Stimulated activated CD8-positive, alpha-beta memory T cell treated with anti-CD3 and anti-CD28 coated beads, Interleukin-12 subunit alpha, Interleukin-12 subunit beta, amount 100 ng/mL, for 24 hours (primary cell): ENCODE results near the gene IL1RAPL1.

Experiments
- DNase-seq: peaks from one replicate; pipeline ENCODE4 v3.0.0-alpha.2; 2020; ENCODE audit errors: extremely low read depth

Gene IL1RAPL1

DNA sequence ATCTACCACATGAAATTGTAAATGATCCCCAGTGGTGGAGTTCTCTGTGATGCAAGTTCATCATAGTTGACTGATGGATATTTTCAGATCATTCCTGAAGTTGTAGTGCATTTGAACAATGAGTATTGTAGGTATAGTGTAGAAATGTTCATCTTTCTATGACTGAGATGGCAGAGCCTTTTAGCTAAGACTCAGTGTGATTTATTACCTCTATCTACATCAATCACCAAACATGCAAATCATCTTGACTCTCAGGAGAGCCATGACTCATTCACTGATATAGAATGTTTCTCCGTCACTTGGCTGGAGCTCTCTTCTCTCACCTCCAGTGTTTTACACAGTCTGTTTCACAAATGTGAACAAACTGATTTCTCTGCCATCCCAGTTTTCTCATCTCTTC is 392.6 kb downstream of the IL1RAPL1 start:
- no peak for DNase-seq

DNA sequence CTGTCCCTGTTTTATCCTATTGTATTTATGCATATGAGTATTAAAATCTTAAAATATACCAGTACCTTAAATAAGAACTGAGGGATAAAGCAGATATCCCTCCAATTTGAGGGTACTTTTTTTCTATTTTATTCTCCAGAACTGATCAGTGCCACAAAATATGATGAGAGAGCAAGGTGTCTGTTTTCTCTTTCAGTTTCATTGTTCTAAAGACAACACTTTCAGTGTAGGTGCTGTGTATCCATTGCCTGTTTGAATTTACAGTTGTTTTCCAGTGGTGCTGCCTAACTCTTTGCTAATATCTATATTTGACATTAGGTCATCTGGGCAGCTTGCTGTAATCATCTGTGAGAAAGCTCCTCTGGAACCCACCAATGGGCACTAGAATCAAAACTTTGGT is 394.7 kb downstream of the IL1RAPL1 start:
- no peak for DNase-seq

DNA sequence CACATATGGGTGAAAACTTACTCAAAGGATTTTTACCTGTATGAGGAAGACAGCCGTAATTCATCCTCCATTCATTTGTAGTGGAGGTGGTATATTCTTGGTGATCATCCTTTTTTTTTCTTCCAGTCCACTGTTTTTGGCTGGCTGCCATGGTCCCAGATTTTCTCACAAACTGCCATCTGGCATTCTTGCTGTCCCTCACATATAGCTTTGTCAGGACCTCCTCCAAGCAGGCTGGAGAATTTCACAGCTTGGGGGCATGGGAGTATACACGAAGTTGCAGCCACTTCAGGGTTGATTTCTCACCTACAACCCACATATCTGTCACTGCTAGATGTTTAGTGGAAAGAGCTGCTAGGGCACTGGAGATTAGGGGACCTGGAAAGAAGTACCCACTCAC is 401.0 kb downstream of the IL1RAPL1 start:
- no peak for DNase-seq

DNA sequence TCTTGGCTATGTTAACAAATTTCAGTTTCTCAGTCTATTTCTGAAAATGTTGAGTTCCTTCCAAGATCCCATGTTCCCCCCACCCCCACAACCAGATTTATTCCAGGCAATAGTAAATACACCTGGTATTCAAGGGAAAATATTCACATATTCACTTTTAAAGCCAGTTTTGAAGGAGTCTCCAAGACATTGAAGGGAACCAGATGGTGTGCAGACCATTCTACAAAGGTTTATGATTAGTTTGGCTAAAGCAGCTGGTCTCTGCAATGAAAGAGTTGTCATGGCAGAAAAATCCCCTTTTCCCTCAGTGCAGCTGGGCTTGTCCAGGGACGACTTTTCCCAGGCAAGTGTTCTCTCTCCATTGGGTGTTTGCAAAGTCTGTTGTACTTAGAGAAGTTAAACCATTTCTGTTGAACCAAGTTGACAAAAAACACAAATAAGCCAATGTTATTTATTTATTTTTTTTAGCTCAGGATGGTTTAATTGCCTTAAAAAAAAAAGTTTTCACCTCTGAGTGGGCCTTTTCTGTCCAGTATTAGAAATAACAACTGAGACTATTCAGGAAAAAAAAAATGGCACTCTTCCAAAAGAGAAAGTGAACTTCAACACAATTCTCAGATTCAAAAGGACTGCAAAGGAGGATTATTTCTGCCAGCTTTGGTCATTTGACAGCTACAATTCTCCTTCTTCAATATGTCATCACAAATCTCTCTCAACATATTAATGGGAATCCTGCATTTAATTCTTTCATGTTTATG is 410.6 kb downstream of the IL1RAPL1 start:
- no peak for DNase-seq

DNA sequence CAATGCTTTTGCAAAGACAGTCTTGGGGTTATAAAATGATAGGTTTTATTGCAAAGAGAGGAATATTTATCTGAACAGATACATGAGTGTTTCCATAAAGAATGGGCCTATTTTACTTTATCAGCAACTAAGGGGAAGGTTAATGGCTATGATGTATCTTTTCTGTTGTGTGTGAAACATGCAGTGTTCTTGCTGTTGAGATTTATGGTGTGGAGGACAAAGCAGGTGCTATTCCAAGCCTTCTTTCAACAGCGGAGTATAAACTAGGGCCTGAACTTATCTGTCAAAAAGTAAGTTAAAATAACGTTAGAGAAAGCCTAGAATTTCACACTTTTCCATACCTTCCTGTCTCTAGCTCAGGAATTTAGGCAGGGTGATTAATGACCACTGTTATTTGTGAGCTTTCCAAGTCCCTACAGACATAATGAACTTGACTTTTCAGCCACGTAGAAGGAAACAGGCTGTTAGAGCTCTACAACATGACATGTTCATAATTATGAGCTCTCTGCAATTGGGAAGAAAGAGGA is 411.4 kb downstream of the IL1RAPL1 start:
- DNase-seq: no peak

DNA sequence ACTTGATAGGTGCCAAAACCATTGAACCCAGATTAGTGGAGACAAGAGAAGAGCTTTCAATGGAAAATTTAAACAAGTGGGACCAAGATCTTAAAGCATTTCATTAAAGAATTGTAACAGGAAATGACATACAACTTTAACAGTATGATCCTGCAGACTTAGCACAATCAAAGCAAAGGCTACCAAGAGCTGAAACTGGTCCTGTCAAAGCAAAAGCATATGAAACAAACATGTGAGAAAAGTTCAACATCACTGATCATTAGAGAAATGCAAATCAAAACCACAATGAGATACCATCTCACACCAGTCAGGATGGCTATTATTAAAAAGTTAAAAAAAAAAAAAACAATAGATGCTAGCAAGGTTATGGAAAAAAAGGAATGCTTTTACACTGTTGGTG is 425.6 kb downstream of the IL1RAPL1 start:
- no peak for DNase-seq

DNA sequence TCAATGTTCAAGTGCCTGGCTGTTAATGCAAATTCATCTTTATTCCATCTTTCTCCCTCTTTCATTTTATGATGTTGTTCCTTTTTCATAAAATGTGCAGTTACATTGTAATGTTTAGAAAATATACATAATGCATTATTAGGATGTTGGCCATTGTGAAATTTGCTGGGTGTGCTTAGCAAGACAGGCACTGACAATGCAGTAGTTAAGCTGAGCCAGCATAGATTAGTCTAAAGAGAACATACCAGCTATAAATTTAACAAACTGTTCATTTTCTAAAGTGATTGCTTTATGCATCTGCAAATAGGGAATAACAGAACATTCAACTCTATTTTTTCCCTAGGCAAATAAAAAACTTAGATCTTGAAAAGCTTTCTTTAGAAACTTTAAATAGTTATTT is 436.0 kb downstream of the IL1RAPL1 start:
- DNase-seq: no peak

DNA sequence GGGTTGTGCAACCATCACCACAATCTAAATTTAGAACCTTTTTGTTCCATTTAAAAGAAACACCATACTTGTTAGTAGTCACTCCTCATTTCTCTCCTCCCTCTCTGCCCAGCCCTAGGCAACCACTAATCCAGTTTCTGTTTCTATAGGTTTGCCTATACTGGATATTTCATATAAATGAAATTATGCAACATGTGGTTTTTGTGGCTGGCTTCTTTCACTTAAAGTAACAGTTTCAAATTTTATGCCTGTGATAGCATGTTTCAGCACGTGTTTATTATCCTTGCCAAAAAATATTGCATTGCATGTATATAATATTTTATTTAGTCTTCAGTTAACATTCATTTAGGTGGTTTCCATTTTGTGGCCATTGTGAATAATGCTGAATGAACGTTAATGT is 437.6 kb downstream of the IL1RAPL1 start:
- DNase-seq: no peak

DNA sequence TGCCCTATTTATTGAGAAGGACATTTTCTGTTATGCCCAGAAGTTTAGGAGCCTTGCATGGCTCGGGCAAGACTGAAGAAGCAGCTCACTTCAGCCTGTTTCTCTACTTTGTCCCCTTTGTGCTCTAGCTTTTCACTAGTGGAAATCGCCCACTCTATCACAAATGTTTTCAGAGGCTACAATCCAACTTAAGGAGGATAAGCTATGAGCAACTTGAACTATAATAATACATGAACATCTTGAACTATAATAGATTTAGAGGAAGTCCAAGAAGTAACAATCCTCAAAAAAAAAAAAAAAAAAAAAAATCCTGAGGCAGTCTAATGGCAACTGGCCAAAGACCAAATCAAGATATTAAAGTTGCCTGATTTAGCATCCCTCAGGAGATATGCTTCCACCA is 452.3 kb downstream of the IL1RAPL1 start:
- DNase-seq: no peak

DNA sequence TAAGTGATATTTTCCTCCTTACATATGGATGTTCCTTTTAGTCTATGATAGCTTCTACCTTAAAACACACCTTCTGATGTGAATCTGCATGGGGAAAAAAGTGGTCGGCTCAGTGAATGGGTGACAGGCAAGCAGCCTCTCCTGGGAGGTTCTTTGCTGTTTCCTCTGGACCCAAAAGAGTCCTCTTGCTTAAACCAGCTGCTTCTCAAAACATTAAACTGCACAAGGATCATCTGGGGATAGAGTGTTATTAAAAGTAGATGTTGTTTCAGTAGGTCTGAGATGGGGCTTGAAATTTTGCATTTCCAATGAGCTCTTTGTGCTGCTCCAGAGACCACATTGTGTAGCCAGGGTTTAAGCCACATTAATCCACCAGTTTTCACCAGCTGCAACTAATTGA is 452.9 kb downstream of the IL1RAPL1 start:
- DNase-seq: no peak

DNA sequence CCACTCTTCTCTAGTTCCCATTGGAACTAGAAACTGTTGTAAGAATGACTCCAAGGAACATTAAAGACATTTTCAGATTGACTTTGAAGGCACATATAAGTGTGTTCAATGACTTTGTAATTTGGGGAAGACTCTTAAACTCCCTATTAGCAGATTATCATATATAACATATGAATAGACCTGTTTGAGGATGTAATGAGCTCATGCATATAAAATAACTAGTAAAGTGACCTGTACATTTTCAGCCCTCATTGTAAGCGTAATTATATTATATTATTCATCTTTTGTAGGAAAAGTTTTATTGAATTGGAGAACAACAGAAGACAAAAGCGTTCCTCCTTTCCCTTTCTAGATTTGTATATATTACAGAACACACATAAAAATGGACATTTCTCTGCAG is 455.1 kb downstream of the IL1RAPL1 start:
- no peak for DNase-seq

DNA sequence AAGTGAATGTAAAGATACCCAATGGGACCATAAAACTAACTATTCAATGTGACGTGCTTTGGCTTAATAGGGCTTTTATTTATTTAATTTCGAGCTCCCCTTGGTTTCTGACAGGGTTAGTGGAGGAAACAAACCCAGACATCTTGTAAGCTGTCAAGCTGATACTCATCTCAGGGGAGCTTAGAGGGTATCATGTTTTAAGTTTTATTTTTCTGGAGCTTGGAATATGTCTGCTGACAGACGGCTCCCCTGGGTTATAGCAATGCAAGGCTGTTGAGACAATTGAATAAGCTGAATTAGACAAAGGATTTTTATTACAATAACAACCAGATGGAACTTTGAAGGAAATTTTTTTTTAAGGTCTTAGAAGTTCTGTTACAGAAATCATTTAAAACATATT is 456.5 kb downstream of the IL1RAPL1 start:
- no peak for DNase-seq

DNA sequence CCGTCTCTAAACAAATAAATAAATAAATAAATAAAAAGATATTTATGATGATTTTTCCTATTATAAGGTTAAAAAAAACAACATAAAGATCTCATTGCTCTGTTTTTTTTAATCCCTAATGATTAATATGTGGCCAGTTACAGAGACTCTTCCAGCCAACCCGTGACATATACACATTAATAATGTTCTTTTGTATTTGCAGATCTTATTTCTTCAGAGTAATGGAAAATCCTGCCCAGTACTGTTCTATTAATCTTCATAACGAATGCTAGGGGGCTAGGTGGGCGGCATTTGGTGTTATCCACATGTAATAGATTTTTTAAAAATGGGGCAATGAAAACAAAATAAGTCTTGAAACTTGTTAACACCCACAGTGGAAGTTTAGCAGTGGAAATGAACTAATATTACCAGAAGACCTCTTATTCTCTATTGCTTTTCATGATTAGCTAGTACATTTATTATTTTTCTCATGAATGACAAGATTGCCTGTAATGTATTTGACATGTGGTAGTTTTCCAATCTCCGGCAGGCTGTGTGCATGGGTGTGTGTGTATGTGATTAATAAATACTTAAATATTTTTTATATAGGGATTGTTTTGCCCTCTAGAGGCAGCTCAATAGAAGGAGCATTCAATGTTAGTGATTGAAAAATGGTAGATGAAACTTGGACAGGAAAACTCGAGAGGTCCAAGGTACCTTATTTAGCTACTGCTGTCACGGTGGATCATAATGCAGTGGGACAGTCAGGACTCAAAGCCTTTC is 457.4 kb downstream of the IL1RAPL1 start:
- DNase-seq: no peak

DNA sequence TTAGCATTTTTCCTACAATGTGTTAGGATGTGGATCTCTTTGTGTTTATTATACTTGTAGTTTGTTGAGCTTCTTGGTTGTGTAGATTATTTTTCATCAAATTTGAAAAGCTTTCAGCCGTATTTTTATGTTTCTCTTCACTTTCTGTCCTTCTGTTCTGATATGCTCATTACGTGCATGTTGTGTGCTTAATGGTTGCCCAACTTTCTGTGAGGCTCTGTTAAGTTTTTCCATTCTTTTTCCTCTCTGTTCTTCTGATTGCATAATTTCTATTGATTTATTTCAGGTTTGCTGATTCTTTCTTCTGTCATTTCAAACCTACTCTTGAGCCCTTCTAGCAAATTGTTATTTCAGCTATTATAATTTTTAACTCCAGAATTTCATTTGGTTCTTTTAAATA is 478.2 kb downstream of the IL1RAPL1 start:
- no peak for DNase-seq

DNA sequence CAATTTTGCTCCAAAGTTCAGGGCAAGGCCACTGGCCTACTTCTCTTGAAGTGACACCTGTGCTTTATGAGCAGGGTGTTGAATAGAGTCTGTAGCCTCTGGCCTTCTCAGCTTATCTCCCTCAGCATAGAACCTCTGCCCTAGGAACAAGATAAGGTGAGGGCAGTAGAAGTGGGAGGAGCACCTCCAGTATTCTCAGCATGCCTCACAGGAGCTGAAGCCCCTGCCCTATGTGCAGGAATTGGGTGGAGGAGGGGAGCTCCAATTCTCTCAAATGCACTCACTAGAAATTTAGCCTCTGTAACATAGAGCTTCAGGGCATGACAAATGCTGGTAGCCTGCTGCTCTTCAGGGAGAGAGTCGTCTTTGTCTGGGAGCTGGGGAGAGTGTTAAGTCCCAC is 479.3 kb downstream of the IL1RAPL1 start:
- no peak for DNase-seq

DNA sequence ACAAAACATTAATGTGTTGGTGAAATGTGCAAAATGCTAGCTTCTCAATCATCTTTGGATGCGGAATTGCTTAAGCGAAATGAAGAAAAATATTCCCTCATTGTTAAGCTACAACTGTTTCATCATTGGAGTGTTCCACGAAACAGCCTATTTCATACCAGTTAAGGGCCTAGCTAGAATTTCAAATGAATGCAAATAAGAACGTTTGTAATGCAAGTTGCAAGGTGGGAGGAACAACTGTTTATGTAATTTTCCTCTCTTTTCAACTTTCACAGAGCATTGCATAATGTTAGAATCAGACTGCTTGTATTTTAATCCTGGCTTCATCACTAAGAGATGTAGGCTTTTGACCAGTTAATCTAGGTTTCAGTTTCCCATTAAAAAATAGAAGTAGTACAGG is 480.1 kb downstream of the IL1RAPL1 start:
- DNase-seq: no peak

DNA sequence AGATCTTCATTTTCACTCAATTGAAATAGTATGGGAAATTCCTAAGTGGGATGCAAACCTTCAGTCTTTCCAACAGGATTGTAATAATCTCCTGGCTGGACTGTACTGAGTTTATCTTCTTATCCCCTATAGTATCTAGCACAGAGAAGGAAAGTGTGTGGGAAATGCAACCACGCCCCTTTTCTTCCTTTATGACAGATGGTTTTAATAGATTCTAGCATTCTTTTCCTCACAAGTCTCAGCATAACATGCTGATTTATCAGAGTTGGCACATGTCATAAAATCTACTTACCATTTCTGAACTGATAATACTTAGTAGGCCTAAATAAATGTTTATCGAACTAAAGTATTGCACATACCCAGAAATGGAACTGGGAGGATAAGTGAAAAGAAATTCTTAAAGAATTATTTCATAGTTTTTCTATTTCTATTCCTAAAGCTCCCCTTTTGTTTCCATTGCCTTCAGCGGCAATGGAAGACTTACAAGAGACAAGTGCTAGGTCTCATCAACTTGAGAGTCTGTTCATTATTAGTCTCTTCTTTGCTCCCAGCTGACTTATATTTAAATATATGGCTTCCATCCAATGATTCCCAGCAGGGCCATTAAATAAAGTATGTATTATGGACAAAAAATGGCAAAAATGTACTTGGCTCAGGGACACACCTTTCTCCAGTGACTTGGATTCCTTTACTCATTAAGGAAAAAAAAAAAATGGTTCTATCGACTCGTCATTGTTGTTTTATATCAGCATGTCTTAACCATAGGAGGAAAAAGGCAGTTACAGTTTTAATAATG is 484.5 kb downstream of the IL1RAPL1 start:
- DNase-seq: no peak

DNA sequence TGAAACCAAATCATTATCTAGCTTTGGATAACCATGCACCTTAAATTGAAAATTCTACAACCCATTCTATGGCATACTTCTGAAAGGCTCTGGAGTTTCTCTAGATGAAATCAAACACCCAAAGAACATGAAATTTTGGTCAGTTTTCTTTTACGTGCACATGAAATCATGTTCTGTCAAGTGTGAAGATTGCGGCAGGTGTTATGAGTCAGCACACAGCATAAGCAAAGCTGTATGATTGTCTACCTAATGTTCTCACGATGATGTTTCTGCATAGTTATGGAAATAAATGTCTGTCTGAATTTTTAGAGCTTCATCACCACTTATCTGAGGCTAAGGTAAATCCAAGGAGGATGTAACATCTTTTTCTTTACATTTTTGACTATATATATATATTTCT is 495.3 kb downstream of the IL1RAPL1 start:
- DNase-seq: no peak

DNA sequence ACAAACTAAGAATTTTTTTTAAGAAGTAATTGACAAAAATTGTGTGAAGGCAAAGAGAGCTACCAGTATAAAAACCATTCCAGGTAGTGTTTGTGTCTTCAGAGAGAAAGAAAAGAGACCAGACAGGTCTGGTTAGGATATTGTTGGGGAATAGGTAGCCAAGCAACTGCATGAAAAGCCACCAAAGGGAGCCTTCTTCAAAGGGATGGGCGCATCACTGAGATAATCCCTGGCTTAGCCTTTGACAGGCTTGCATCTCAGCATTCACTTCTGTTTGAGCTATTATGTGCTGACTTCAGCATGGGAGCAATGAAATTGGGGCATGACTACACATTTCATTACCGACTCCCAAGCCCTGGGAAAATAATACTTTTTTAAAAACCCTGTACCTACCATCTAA is 496.6 kb downstream of the IL1RAPL1 start:
- no peak for DNase-seq

DNA sequence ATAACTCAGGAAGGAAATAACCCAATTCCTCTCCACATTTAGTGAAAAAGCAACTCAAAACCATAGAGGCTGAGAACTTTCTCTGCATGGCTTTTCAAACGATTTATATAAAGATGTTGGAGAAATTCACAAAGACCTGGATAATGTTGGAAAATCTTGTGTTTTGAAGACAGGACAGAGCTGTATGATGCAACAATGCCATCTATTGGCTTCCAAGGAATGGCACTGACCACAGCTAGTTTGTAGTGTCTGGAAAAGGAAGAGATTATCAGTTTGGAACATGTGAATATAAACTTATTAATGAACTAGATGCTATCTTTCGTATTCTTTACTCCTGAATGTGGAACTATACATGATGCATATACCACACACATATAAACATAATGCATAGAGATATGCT is 503.6 kb downstream of the IL1RAPL1 start:
- no peak for DNase-seq

DNA sequence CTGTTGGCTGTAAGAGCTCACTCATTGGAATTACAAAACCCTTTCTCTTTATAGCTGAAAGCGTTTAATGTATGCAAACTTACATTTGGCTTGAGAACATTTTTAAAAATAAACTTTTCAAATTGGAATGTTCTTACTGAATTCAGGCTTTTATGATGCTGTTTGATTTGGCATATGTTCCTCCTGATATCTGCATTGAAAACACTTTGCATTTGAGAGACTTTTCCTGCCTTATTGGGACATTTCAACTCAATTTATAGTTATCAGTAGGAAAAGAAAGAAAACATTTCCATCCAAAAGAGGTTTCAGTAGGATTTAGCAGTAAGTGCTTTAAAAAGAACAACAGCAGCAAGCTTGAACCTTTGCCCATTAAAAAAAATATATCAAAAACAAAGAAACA is 520.0 kb downstream of the IL1RAPL1 start:
- no peak for DNase-seq

DNA sequence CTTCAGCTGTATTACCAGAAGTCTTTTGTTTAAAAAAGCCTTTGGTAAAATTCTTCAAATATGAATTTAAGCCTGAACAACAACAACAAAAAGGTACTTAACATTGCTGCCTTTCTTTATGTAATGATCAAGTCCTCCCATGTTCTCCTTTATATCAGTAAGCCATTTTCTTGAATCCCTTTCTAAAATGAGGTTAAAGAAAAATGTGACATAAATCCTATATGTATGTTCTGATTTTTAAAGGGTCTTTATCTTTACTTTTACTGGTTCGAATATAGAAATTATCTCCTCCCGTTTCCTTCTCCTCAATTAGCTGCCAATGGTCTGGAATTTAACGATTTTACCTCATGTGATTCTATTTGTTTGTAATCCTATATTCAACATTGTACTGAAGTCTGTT is 522.8 kb downstream of the IL1RAPL1 start:
- no peak for DNase-seq

DNA sequence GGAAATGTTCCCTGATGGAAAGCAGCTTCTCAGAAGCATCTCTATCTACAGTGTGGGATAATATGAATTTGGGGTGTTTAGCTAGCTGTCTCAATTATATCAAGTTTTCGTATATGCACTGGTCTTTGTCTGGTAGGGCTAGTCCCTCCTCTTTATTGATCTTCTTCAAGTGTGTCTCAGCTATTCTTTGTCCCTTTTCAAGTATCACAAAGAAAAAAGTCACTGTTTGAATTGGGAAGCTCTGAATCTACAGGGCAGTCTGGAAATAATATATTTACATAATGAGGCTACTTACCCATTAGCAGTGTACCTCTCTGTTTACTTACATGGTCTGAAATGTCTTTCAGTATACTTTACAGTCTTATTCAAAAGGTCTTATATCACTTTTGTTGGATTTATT is 526.0 kb downstream of the IL1RAPL1 start:
- no peak for DNase-seq
